Mesothelial cell of epicardium (in vitro differentiated cells): ENCODE data around the gene SORBS2. TPM values are rescaled to one million over a fixed set of nuclear protein-coding genes. Genes with fewer than 3 reads are reported as not detected.

Experiments
- DNase-seq, 2 experiments: peaks; one replicate each; pipeline ENCODE4 v3.0.0; 2021; ENCODE audit warnings: low spot score in 2 of 2; ENCODE audit not compliant: unreplicated experiment in 2 of 2
- H3K27ac Mint-ChIP-seq: 2 replicates; pipeline ENCODE4 v1.8.0; 2021; ENCODE audit warnings: mixed read lengths
- H3K27me3 Mint-ChIP-seq: 2 replicates; pipeline ENCODE4 v1.8.0; 2021; ENCODE audit warnings: low read depth, mixed read lengths
- H3K36me3 Mint-ChIP-seq: 2 replicates; pipeline ENCODE4 v1.8.0; 2021; ENCODE audit warnings: mixed read lengths
- H3K4me1 Mint-ChIP-seq: 2 replicates; pipeline ENCODE4 v1.8.0; 2021; ENCODE audit warnings: mixed read lengths
- H3K4me3 Mint-ChIP-seq: 2 replicates; pipeline ENCODE4 v1.8.0; 2021; ENCODE audit warnings: mild to moderate bottlenecking, moderate library complexity, mixed read lengths
- H3K9me3 Mint-ChIP-seq: 2 replicates; pipeline ENCODE4 v1.8.0; 2021; ENCODE audit warnings: mixed read lengths
- CTCF ChIP-seq: fragments of 200-600 bp; sonication (generic); IDR thresholded peaks from one replicate; pipeline ENCODE4 v1.5.0; 2021; ENCODE audit warnings: antibody characterized with exemption; ENCODE audit not compliant: unreplicated experiment
- total RNA-seq: library from RNA; stranded (reverse); gene quantifications from 3 replicates; pipeline ENCODE4 v1.2.1, GENCODE V29; 2021

Gene SORBS2
- total RNA-seq, 1 donor from 2014 or later, result 11.0 TPM

GRCh38 chr4:185608185-185608584 is 203.8 kb downstream of the SORBS2 start:
- no peak overlapping the region for H3K4me3 Mint-ChIP-seq
- no peak overlapping the region for H3K27ac Mint-ChIP-seq
- H3K9me3 Mint-ChIP-seq, result no peaks in the 10 kb centered on the region
- no peaks in the 10 kb centered on the region for H3K36me3 Mint-ChIP-seq
- TF ChIP-seq CTCF, result no peak
- no peak for DNase-seq
- H3K4me1 Mint-ChIP-seq, result no peaks in the 10 kb centered on the region
- H3K27me3 Mint-ChIP-seq, result peaks cover 9% of the 10 kb centered on the region

- Mint-ChIP-seq H3K4me3 (no peak overlapping the region), H3K4me1 (peaks cover 9% of the 10 kb centered on the region), H3K36me3 (no peaks in the 10 kb centered on the region), H3K27me3 (peaks cover 11% of the 10 kb centered on the region), H3K9me3 (no peaks in the 10 kb centered on the region), H3K27ac (no peak overlapping the region)
- no peak for TF ChIP-seq CTCF
- DNase-seq, result no peak
Observed at GRCh38 chr4:185602397-185602796, 209.6 kb downstream of the SORBS2 start.

- Mint-ChIP-seq H3K9me3 (no peaks in the 10 kb centered on the region), H3K27ac (no peak overlapping the region), H3K4me1 (peaks cover 9% of the 10 kb centered on the region), H3K36me3 (no peaks in the 10 kb centered on the region), H3K27me3 (peaks cover 13% of the 10 kb centered on the region), H3K4me3 (no peak overlapping the region)
- TF ChIP-seq CTCF, result no peak
- DNase-seq, result no peak
Observed at GRCh38 chr4:185600801-185601434, 211.1 kb downstream of the SORBS2 start.

- Mint-ChIP-seq H3K4me3 (no peak overlapping the region), H3K27ac (no peak overlapping the region), H3K27me3 (peaks cover 14% of the 10 kb centered on the region), H3K4me1 (peaks cover 9% of the 10 kb centered on the region), H3K9me3 (no peaks in the 10 kb centered on the region), H3K36me3 (no peaks in the 10 kb centered on the region)
- TF ChIP-seq CTCF, result no peak
- DNase-seq, result no peak
Observed at GRCh38 chr4:185599553-185600243, 212.3 kb downstream of the SORBS2 start.

- no peak overlapping the region for H3K27ac Mint-ChIP-seq
Observed at GRCh38 chr4:185598846-185599552, 213.0 kb downstream of the SORBS2 start.

More at GRCh38 chr4:185598846-185599552, 213.0 kb downstream of the SORBS2 start:
- Mint-ChIP-seq H3K9me3 (no peaks in the 10 kb centered on the region), H3K27me3 (peaks cover 10% of the 10 kb centered on the region), H3K4me1 (peaks cover 9% of the 10 kb centered on the region), H3K36me3 (no peaks in the 10 kb centered on the region), H3K4me3 (no peak overlapping the region)
- no peak for TF ChIP-seq CTCF
- DNase-seq, result no peak
